OCI-LY1 (cell line): Measurements from ENCODE around the gene AURKB.

Experiments
- H2AFZ ChIP-seq: fragments of 200-600 bp; sonication (generic), shearing (Covaris generic); 2 replicates; pipeline ENCODE4 v1.6.0; 2014; ENCODE audit warnings: antibody characterized with exemption, mild to moderate bottlenecking, low read length
- H3F3A ChIP-seq: fragments of 200-600 bp; sonication (generic), shearing (Covaris generic); 2 replicates; pipeline ENCODE4 v1.6.0; 2014; ENCODE audit warnings: mild to moderate bottlenecking, antibody characterized with exemption, low read length, moderate library complexity; ENCODE audit not compliant: insufficient read depth
- H3K27ac ChIP-seq: fragments of 200-600 bp; sonication (generic); 2 replicates; pipeline ENCODE4 v1.5.1; 2014; ENCODE audit warnings: low read length, mixed run types, mild to moderate bottlenecking, low read depth; ENCODE audit not compliant: poor library complexity, severe bottlenecking
- H3K27me3 ChIP-seq: fragments of 200-600 bp; sonication (generic); 2 replicates; pipeline ENCODE4 v1.6.0; 2014; ENCODE audit warnings: antibody characterized with exemption, mild to moderate bottlenecking, low read length, moderate library complexity; ENCODE audit not compliant: insufficient read depth
- H3K36me3 ChIP-seq: fragments of 200-600 bp; sonication (generic); 2 replicates; pipeline ENCODE4 v1.6.1; 2014; ENCODE audit warnings: mild to moderate bottlenecking, antibody characterized with exemption, low read length, moderate library complexity, mixed read lengths; ENCODE audit not compliant: insufficient read depth
- H3K4me1 ChIP-seq: fragments of 200-600 bp; sonication (generic); 2 replicates; pipeline ENCODE4 v1.5.1; 2014; ENCODE audit warnings: mild to moderate bottlenecking, low read length, moderate library complexity; ENCODE audit not compliant: insufficient read depth, severe bottlenecking
- H3K4me2 ChIP-seq: fragments of 200-600 bp; sonication (generic), shearing (Covaris generic); 2 replicates; pipeline ENCODE4 v1.6.1; 2014; ENCODE audit warnings: low read length
- H3K4me3 ChIP-seq: fragments of 200-600 bp; sonication (generic); 2 replicates; pipeline ENCODE4 v1.5.1; 2014; ENCODE audit warnings: low read length, low read depth, mild to moderate bottlenecking, mixed read lengths; ENCODE audit not compliant: poor library complexity, severe bottlenecking
- H3K79me2 ChIP-seq: fragments of 200-600 bp; shearing (Covaris generic); 2 replicates; pipeline ENCODE4 v1.6.1; 2016; ENCODE audit warnings: mixed run types, low read length, mixed read lengths; ENCODE audit not compliant: insufficient read depth
- H3K9ac ChIP-seq: fragments of 200-600 bp; sonication (generic), shearing (Covaris generic); 2 replicates; pipeline ENCODE4 v1.6.1; 2014; ENCODE audit warnings: mild to moderate bottlenecking, low read length, mixed read lengths
- H3K9me2 ChIP-seq: fragments of 200-600 bp; sonication (generic), shearing (Covaris generic); 2 replicates; pipeline ENCODE4 v1.6.1; 2014; ENCODE audit warnings: low read depth, mild to moderate bottlenecking, low read length, mixed read lengths
- H3K9me3 ChIP-seq: fragments of 200-600 bp; shearing (Covaris generic); 2 replicates; pipeline ENCODE4 v1.6.1; 2014; ENCODE audit warnings: low read length, mixed read lengths
- H4K20me1 ChIP-seq: fragments of 200-600 bp; sonication (generic), shearing (Covaris generic); 2 replicates; pipeline ENCODE4 v1.6.0; 2016; ENCODE audit warnings: mild to moderate bottlenecking, low read length; ENCODE audit not compliant: insufficient read depth
- CTCF ChIP-seq: fragments of 200-600 bp; sonication (generic), shearing (Covaris generic); IDR thresholded peaks from 2 replicates; pipeline ENCODE4 v1.5.1; 2017; ENCODE audit warnings: mild to moderate bottlenecking, antibody characterized with exemption, low read length, moderate library complexity, mixed read lengths
- EZH2 ChIP-seq: fragments of 200-600 bp; sonication (generic), shearing (Covaris generic); IDR thresholded peaks from 2 replicates; pipeline ENCODE4 v1.8.0; 2017; ENCODE audit warnings: borderline replicate concordance, mixed run types, mild to moderate bottlenecking, antibody characterized with exemption, low read length, moderate library complexity, mixed read lengths

Gene AURKB

GRCh38 chr17:8186446-8186786, 24.0 kb downstream of the AURKB start:
- H3K4me1 ChIP-seq = peaks cover 28% of the 10 kb centered on the region
- peak overlapping the region; percentile 94 for H3K27ac ChIP-seq
- H3K4me3 ChIP-seq = peak overlapping the region; percentile 80
- TF ChIP-seq CTCF (no peak), EZH2 (no peak)
- H4K20me1 ChIP-seq = no peaks in the 10 kb centered on the region
- H3K9ac ChIP-seq = peak overlapping the region; percentile 79
- no peaks in the 10 kb centered on the region for H3K27me3 ChIP-seq
- H3F3A ChIP-seq = peaks cover 11% of the 10 kb centered on the region; the same call in 1 of the 2 replicates
- H3K9me2 ChIP-seq = no peaks in the 10 kb centered on the region
- H2AFZ ChIP-seq = peak overlapping the region; percentile 14; the same call in 1 of the 2 replicates
- no peaks in the 10 kb centered on the region for H3K36me3 ChIP-seq
- H3K79me2 ChIP-seq = no peaks in the 10 kb centered on the region
- peak overlapping the region; percentile 96 for H3K4me2 ChIP-seq
- H3K9me3 ChIP-seq = no peaks in the 10 kb centered on the region

- H3K27me3 ChIP-seq = no peaks in the 10 kb centered on the region
- no peaks in the 10 kb centered on the region for H3K36me3 ChIP-seq
- peaks cover 11% of the 10 kb centered on the region; the same call in 1 of the 2 replicates for H3F3A ChIP-seq
- H2AFZ ChIP-seq = peak overlapping the region; percentile 44; the same call in 1 of the 2 replicates
- H3K4me3 ChIP-seq = peak overlapping the region; percentile 80
- peaks cover 24% of the 10 kb centered on the region for H3K4me1 ChIP-seq
- peak overlapping the region; percentile 96 for H3K4me2 ChIP-seq
- peak overlapping the region; percentile 79 for H3K9ac ChIP-seq
- H3K9me2 ChIP-seq = no peaks in the 10 kb centered on the region
- H3K79me2 ChIP-seq = no peaks in the 10 kb centered on the region
- H3K9me3 ChIP-seq = no peaks in the 10 kb centered on the region
- no peak for TF ChIP-seq EZH2
- TF ChIP-seq CTCF = no peak
- peak overlapping the region; percentile 94 for H3K27ac ChIP-seq
- no peaks in the 10 kb centered on the region for H4K20me1 ChIP-seq
Observed at GRCh38 chr17:8185582-8186445, 24.6 kb downstream of the AURKB start.

- H3K36me3 ChIP-seq = no peaks in the 10 kb centered on the region
- H3K9me2 ChIP-seq = no peaks in the 10 kb centered on the region
- no peak overlapping the region for H3K27ac ChIP-seq
- no peaks in the 10 kb centered on the region for H3F3A ChIP-seq
- no peaks in the 10 kb centered on the region for H3K9me3 ChIP-seq
- peak overlapping the region; percentile 92 for H3K9ac ChIP-seq
- H3K4me3 ChIP-seq = peak overlapping the region; percentile 89
- H3K4me1 ChIP-seq = peaks cover 41% of the 10 kb centered on the region
- H3K27me3 ChIP-seq = no peaks in the 10 kb centered on the region
- no peaks in the 10 kb centered on the region for H3K79me2 ChIP-seq
- no peaks in the 10 kb centered on the region for H4K20me1 ChIP-seq
- no peak overlapping the region for H2AFZ ChIP-seq
- TF ChIP-seq EZH2 (no peak), CTCF (no peak)
- peak overlapping the region; percentile 98 for H3K4me2 ChIP-seq
Observed at GRCh38 chr17:8176998-8177731, 33.2 kb downstream of the AURKB start.
